Measurements from ENCODE around the gene ZYG11B.
"Not testable (repeated sequence)": the region's sequence is repeated elsewhere in the genome, so short reads cannot be mapped to it uniquely, and the experiment has no call there.

ZYG11B gene

DNA sequence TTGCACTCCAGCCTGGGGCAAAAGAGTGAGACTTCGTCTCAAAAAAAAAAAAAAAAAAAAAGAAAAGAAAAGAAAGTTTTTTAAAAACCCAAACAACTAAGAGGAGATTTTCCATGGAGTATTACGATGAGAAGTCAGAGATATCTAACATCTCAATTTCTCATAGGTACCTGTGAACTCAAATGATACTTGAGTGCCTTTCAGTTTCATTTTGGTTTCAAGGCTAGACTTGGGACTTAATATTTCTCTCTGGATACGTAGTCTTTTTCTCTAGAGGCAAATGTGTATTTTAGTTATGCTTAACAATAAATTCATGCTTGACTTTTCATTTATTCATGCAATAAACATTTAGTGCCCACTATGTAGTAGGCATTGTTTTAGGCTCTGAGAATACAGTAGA, 15.0 kb downstream of the ZYG11B start:
- TF ChIP-seq, protein P1, sequence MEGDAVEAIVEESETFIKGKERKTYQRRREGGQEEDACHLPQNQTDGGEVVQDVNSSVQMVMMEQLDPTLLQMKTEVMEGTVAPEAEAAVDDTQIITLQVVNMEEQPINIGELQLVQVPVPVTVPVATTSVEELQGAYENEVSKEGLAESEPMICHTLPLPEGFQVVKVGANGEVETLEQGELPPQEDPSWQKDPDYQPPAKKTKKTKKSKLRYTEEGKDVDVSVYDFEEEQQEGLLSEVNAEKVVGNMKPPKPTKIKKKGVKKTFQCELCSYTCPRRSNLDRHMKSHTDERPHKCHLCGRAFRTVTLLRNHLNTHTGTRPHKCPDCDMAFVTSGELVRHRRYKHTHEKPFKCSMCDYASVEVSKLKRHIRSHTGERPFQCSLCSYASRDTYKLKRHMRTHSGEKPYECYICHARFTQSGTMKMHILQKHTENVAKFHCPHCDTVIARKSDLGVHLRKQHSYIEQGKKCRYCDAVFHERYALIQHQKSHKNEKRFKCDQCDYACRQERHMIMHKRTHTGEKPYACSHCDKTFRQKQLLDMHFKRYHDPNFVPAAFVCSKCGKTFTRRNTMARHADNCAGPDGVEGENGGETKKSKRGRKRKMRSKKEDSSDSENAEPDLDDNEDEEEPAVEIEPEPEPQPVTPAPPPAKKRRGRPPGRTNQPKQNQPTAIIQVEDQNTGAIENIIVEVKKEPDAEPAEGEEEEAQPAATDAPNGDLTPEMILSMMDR (IDR thresholded peaks at IDR 0.05; ENCODE audit: low read depth, low read length), result no peak
- H3K4me3 ChIP-seq (replicated peaks in 1 of 2; ENCODE audit: low read depth in 2 of 2, low read length in 2 of 2), result no peak overlapping the region
- no peak for DNase-seq (ENCODE audit: low read depth in 2 of 2)

DNA sequence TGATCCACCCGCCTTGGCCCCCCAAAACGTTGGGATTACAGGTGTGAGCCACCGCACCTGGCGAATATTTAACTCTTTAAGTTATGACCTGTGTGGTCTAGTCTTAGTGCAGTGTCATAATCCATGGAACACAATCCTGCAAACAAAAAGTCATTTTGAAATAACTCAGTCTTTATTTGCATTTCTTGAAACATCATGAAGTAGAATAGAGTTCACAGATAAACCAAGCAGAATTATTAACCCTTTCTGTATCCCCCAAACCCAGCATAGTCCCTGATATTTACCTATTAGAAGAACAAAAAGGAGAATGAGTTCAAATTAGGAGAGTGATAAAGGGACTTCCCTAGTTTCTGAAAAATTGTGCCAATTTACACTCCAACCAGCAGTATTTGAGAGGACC, 19.9 kb downstream of the ZYG11B start:
- DNase-seq (ENCODE audit: low read depth in 2 of 2), result no peak
- H3K4me3 ChIP-seq (replicated peaks in 1 of 2; ENCODE audit: low read depth in 2 of 2, low read length in 2 of 2), result no peak overlapping the region
- TF ChIP-seq, protein P1 (IDR thresholded peaks at IDR 0.05; ENCODE audit: low read depth, low read length), result no peak

DNA sequence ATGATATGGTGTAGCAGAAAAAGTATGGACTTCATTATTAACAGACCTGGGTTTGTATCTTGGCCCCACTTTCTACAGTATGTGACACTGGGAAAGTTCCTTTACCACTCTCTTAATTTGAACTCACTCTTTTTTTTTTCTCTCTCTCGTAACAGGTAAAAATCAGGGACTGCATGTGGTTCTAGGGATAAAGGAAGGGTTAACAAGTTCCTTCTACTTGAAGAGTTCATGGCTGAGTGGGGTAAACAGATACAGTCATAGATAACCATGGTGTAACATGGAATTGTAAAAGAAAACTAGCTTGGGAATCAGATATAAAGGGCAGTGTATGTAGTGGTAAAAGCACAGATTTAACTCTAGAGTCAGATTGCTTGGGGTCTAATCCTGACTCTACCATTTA, 21.2 kb downstream of the ZYG11B start:
- TF ChIP-seq, protein P1 (IDR thresholded peaks at IDR 0.05; ENCODE audit: low read depth, low read length), result no peak
- H3K4me3 ChIP-seq (replicated peaks in 1 of 2; ENCODE audit: low read depth in 2 of 2, low read length in 2 of 2), result no peak overlapping the region
- DNase-seq (ENCODE audit: low read depth in 2 of 2), result no peak

DNA sequence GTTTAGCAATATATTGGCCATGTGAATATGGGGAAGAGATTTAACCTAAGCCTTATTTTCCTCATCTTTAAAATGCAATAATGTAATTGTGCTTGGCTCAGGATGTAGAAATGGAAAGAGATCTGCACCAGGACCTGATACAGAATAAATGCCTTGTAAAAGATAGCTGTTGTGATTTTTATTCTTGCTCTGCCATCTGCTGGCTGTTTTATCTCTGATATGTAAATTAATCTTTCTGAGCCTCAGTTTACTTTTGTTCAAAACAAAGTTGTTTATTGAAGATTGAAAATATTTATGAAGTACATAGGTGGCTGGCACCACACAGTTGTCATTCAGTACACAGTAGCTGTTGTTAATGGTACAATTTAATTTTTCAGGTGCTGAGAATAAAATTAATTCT, 21.9 kb downstream of the ZYG11B start:
- peak in 1 of 2 donors; percentile 26 for DNase-seq (ENCODE audit: low read depth in 2 of 2)

DNA sequence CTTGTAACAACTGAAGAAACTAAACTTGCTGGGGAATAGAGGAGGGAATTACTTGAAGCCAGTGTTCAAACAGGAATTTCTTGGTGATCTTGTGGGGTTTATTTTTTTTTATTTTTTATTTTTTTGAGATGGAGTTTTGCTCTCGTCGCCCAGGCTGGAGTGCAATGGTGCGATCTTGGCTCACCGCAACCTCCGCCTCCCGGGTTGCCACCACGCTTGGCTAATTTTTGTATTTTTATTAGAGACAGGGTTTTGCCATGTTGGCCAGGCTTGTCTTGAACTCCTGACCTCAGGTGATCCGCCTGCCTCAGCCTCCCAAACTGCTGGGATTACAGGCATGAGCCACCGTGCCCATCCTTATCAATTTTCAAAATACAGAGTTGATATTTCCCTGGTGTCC, 23.2 kb downstream of the ZYG11B start:
- DNase-seq (ENCODE audit: low read depth in 2 of 2); H3K4me3 ChIP-seq (replicated peaks in 1 of 2; ENCODE audit: low read depth in 2 of 2, low read length in 2 of 2): not testable (repeated sequence)

More for the DNA sequence above, 21.9 kb downstream of the ZYG11B start:
- TF ChIP-seq, protein P1 (IDR thresholded peaks at IDR 0.05; ENCODE audit: low read depth, low read length), result no peak
- H3K4me3 ChIP-seq (replicated peaks in 1 of 2; ENCODE audit: low read depth in 2 of 2, low read length in 2 of 2), result no peak overlapping the region

DNA sequence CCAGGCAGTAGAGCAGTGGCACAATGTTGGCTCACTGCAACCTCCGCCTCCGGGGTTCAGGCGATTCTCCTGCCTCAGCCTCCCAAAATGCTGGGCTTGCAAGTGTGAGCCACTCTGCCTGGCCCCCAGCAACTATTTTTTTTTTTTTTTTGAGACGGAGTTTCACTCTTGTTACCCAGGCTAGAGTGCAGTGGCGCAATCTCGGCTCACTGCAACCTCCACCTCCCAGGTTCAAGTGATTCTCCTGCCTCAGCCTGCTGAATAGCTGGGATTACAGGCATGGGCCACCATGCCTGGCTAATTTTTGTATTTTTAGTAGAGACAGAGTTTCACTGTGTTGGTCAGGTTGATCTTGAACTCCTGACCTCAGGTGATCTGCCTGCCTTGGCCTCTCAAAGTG, 23.9 kb downstream of the ZYG11B start:
- not testable (repeated sequence) for H3K4me3 ChIP-seq (replicated peaks in 1 of 2; ENCODE audit: low read depth in 2 of 2, low read length in 2 of 2); DNase-seq (ENCODE audit: low read depth in 2 of 2)

DNA sequence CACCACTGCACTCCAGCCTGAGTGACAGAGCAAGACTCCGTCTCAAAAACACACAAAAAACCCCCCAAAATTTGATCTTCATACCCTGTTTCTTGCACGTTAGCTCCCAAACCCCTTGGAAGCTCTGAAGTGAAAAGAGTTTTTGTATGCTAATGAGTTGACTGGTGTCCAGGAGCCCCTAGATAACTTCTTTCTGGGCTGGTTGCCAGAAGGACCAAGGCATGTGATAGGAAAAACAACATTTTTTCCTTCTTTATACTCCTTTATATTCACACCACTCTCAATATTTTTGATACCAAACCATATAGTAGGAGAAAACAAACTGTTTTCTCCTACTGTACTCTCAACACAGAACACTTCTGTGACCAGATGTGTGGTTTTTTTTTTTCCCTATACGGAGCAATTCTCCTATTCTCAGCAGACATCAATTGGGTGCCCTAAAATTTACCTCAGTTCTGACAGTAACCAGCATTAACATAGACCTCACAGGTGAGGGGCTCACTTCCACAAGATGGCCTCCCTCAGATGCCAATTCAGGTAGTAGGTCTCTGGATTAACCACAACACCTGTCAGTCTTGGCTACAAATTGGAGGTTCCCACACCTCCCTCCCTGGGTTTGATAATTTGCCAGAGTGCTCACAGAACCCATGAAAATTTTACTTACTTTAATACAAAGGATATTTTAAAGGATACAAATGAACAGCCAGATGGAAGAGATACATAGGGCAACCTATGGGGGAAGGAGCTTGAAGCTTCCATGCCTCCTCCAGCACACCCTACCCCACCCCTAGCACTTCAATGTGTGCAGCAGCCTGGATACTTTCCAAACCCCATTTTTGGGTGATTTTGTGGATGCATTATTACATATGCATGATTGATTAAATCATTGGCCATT, 25.6 kb downstream of the ZYG11B start:
- peak; percentile 39 to 86 for DNase-seq (ENCODE audit: low read depth in 2 of 2)
- TF ChIP-seq, protein P1 (IDR thresholded peaks at IDR 0.05; ENCODE audit: low read depth, low read length), result no peak

DNA sequence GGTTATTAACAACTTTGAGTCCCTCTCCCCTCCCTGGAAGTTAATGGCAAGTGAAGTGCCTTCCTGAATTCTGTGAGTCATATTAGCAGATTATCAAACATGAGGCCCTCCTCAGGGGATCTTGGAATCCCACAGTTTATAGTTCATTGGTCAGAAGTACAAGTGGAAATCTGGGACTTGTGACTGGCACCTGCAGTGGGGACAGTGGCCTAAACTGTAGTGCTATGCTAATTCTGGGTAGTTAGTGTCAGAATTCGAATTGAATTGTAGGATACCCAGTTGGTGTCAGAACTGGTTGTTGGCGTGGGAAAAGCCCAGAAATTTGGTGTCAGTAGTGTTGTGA, 26.2 kb downstream of the ZYG11B start:
- DNase-seq (ENCODE audit: low read depth in 2 of 2), result peak in 1 of 2 donors; percentile 16
- H3K4me3 ChIP-seq (replicated peaks in 1 of 2; ENCODE audit: low read depth in 2 of 2, low read length in 2 of 2), result no peak overlapping the region
- TF ChIP-seq, protein P1 (IDR thresholded peaks at IDR 0.05; ENCODE audit: low read depth, low read length), result no peak

More for the DNA sequence above, 25.6 kb downstream of the ZYG11B start:
- H3K4me3 ChIP-seq (replicated peaks in 1 of 2; ENCODE audit: low read depth in 2 of 2, low read length in 2 of 2), result no peak overlapping the region

Measured in cardiac fibroblast (primary cell).